Endothelial cell of umbilical vein (primary cell): ENCODE measurements around the gene ZDHHC11. TPM values are rescaled to one million over a fixed set of nuclear protein-coding genes. Genes with fewer than 3 reads are reported as not detected.

Source experiments
- BruUV-seq: library from RNA; stranded (reverse); fragments of 400-500 nt; replicated peaks from 2 replicates; lab custom pipeline; 2021; lab: Mats Ljungman, UMichigan
- CTCF ChIA-PET: fragments of 300-600, 350-600 bp; sonication (Branson Sonifier 250); formaldehyde crosslinking; loops from one replicate; lab custom pipeline; 2021; ENCODE audit warnings: antibody characterized with exemption, inconsistent platforms; lab: Charles Lee
- POLR2A ChIA-PET: fragments of 300-600, 350-600 bp; sonication (Branson Sonifier 250); formaldehyde crosslinking; loops from one replicate; lab custom pipeline; 2021; ENCODE audit warnings: antibody characterized with exemption, inconsistent platforms; lab: Charles Lee
- DNase-seq: peaks from one replicate; pipeline ENCODE4 v3.0.0-alpha.2; 2011; ENCODE audit warnings: low read depth, low spot score
- FAIRE-seq: peaks from 2 replicates; lab custom pipeline; 2011; peaks lifted over from hg19 to GRCh38; lab: Jason Lieb, UNC
- H2AFZ ChIP-seq: 2 replicates; pipeline ENCODE4 v1.6.0; 2012; ENCODE audit warnings: low read depth, low read length, control low read depth, inconsistent platforms
- H3K27ac ChIP-seq: 2 replicates; pipeline ENCODE4 v1.5.1; 2011; ENCODE audit warnings: low read depth, mild to moderate bottlenecking, control low read depth, low read length, moderate library complexity; ENCODE audit not compliant: insufficient read depth
- H3K27me3 ChIP-seq, 2 experiments: 2 replicates each; pipeline versions ENCODE4 v1.6.0 to v1.6.1; 2011; ENCODE audit warnings: low read length in 2 of 2, mixed read lengths in 1 of 2; ENCODE audit not compliant: control insufficient read depth in 2 of 2, insufficient read depth in 2 of 2
- H3K36me3 ChIP-seq, 2 experiments: 2 replicates in 1 of 2; 3 replicates in 1 of 2; pipeline ENCODE4 v1.5.1; 2011; ENCODE audit warnings: low read length in 2 of 2, mild to moderate bottlenecking in 1 of 2, moderate library complexity in 1 of 2; ENCODE audit not compliant: control insufficient read depth in 2 of 2, insufficient read depth in 2 of 2; ENCODE audit errors: extremely low read depth in 1 of 2
- H3K4me1 ChIP-seq: 3 replicates; pipeline ENCODE4 v1.5.1; 2011; ENCODE audit warnings: mild to moderate bottlenecking, low read length; ENCODE audit not compliant: control insufficient read depth, insufficient read depth; ENCODE audit errors: extremely low read depth
- H3K4me2 ChIP-seq: 2 replicates; pipeline ENCODE4 v1.6.1; 2011; ENCODE audit warnings: low read length, control low read depth, mixed read lengths; ENCODE audit not compliant: insufficient read depth
- H3K4me3 ChIP-seq, 3 experiments: fragments of 200-600 bp in 1 of 3; sonication (generic), shearing (Covaris generic) in 1 of 3; replicated peaks in 1 of 3; 2 replicates each; pipeline ENCODE4 v1.5.1; 2011 to 2016; ENCODE audit warnings: control low read depth in 3 of 3, low read length in 3 of 3, mild to moderate bottlenecking in 2 of 3, inconsistent platforms in 1 of 3, low read depth in 1 of 3, moderate library complexity in 1 of 3; ENCODE audit not compliant: insufficient read depth in 1 of 3
- H3K79me2 ChIP-seq: 2 replicates; pipeline ENCODE4 v1.6.0; 2012; ENCODE audit warnings: low read length, inconsistent platforms; ENCODE audit not compliant: control insufficient read depth, insufficient read depth
- H3K9ac ChIP-seq: replicated peaks from 2 replicates; pipeline ENCODE3; 2011; ENCODE audit warnings: low read length, control low read depth; ENCODE audit not compliant: insufficient read depth; ENCODE audit errors: extremely low read depth
- H3K9me1 ChIP-seq: replicated peaks from 3 replicates; pipeline ENCODE4 v1.6.0; 2011; ENCODE audit warnings: mild to moderate bottlenecking, low read length; ENCODE audit not compliant: control insufficient read depth, insufficient read depth; ENCODE audit errors: extremely low read depth
- H3K9me3 ChIP-seq: replicated peaks from 2 replicates; pipeline ENCODE4 v1.5.1; 2012; ENCODE audit warnings: low read length, inconsistent platforms; ENCODE audit not compliant: control insufficient read depth, insufficient read depth
- H4K20me1 ChIP-seq: replicated peaks from 2 replicates; pipeline ENCODE3; 2011; ENCODE audit warnings: mild to moderate bottlenecking, low read length; ENCODE audit not compliant: control insufficient read depth, insufficient read depth; ENCODE audit errors: extremely low read depth
- EZH2 ChIP-seq: IDR thresholded peaks from 2 replicates; pipeline ENCODE4 v1.6.1; 2012; ENCODE audit warnings: borderline replicate concordance, low read depth, mild to moderate bottlenecking, moderate library complexity, low read length, inconsistent platforms; ENCODE audit not compliant: severe bottlenecking
- FOS ChIP-seq: IDR thresholded peaks from 2 replicates; pipeline ENCODE4 v1.6.1; 2011; ENCODE audit warnings: mild to moderate bottlenecking, low read length, moderate library complexity, borderline replicate concordance; ENCODE audit not compliant: insufficient read depth
- GATA2 ChIP-seq: IDR thresholded peaks from 2 replicates; pipeline ENCODE4 v1.7.0; 2011; ENCODE audit warnings: low read depth, mild to moderate bottlenecking, moderate library complexity, mixed read lengths, low read length; ENCODE audit not compliant: insufficient read length, insufficient read depth
- JUN ChIP-seq: IDR thresholded peaks from 2 replicates; pipeline ENCODE4 v1.6.1; 2011; ENCODE audit warnings: borderline replicate concordance, low read depth; ENCODE audit not compliant: insufficient read length, insufficient read depth
- MYC ChIP-seq: IDR thresholded peaks from one replicate; pipeline ENCODE4 v1.6.1; 2011; ENCODE audit warnings: mild to moderate bottlenecking, low read depth, low read length
- POLR2A ChIP-seq: IDR thresholded peaks from 2 replicates; pipeline ENCODE4 v1.6.1; 2012; ENCODE audit warnings: low read depth, mild to moderate bottlenecking, control low read depth, low read length
- POLR2AphosphoS5 ChIP-seq: IDR thresholded peaks from 2 replicates; pipeline ENCODE4 v1.6.1; 2012; ENCODE audit warnings: low read depth, mild to moderate bottlenecking, control low read depth, low read length, moderate library complexity; ENCODE audit not compliant: insufficient read depth
- dilution Hi-C: fragments of 300-500 bp; cut with MboI; formaldehyde crosslinking; loops from one replicate; pipeline ENCODE4 v1.15.0; 2019; ENCODE audit warnings: low sequenced_read_pairs; ENCODE audit not compliant: extremely low pct_ligation_motif_present
- intact Hi-C: fragments of 100-400 bp; cut with micrococcal nuclease; formaldehyde crosslinking; loops from one replicate; pipeline ENCODE4 v1.10.0; 2022
- polyA plus RNA-seq, 4 experiments: library from polyadenylated mRNA; depleted of rRNA in 3 of 4; stranded (reverse) in 3 of 4; unstranded in 1 of 4; fragments of >200 nt; gene quantifications; 2 replicates each; pipeline versions ENCODE4 v1.2.1 to v1.2.3, GENCODE V29; 2011 to 2012; ENCODE audit warnings: missing spikeins in 1 of 4
- total RNA-seq: library from RNA; stranded (reverse); gene quantifications from 2 replicates; pipeline ENCODE4 v1.2.3, GENCODE V29; 2021
- TF ChIP-seq, protein P1 (sequence below), 2 donors: IDR thresholded peaks; 1 replicate in 1 of 2; 2 replicates in 1 of 2; pipeline ENCODE4 v1.5.1; 2011; ENCODE audit warnings: low read length in 2 of 2, mild to moderate bottlenecking in 2 of 2, moderate library complexity in 2 of 2, control low read depth in 1 of 2, inconsistent platforms in 1 of 2, low read depth in 1 of 2; ENCODE audit not compliant: insufficient read depth in 1 of 2; ENCODE audit errors: extremely low read depth in 1 of 2

ZDHHC11 gene
- total and polyA plus RNA-seq, 2 donors (not counting 3 experiments of a cell fraction or from before 2014, with no cell fraction given), result 0.35 to 4.4 TPM

DNA sequence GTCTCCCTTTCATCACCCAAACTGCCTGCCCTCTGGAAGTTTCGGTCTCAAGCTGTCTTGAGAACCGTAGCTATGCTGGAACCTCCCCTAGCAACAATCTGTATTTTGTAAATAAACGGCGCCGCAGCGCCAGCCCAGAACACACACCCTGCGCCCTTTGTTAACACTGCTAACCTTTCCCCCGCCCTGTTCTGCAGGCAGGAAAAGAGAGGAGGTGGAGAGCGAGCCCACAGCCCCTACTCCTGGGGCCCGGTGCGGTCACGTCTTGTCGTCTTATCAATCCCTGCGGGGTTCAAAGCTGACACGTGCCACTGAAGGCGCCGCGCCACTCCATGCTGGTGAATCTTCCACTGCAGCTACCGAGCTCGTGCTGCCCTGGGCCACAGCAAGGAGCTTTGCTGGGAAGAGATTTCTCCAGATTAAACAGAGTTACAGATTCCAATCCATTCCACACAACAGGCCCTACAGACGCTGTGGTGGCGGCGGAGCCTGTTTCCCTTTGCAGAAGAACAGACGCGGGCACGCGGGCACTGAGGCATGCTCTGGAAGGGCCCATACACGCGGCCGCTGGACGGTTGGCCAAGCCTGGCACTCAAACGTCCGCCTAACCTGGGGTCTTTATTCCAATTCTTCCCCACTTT, 91.6 kb downstream of the ZDHHC11 start:
- dilution Hi-C loops (no loop called here), intact Hi-C loops (no loop called here)
- ChIA-PET CTCF (no interaction called here), POLR2A (no interaction called here)
- no peaks in the 10 kb centered on the region for H3K4me1 ChIP-seq
- no peak for FAIRE-seq
- H3K4me3 ChIP-seq, result no peak overlapping the region
- H3K4me2 ChIP-seq, result no peak overlapping the region
- H3K27ac ChIP-seq, result no peak overlapping the region
- H2AFZ ChIP-seq, result no peak overlapping the region
- no peaks in the 10 kb centered on the region for H3K27me3 ChIP-seq
- H3K9ac ChIP-seq, result no peak overlapping the region
- TF ChIP-seq FOS (no peak), POLR2A (no peak), EZH2 (no peak)
- no peaks in the 10 kb centered on the region for H3K9me1 ChIP-seq
- no peaks in the 10 kb centered on the region for H3K79me2 ChIP-seq
- no peaks in the 10 kb centered on the region for H3K36me3 ChIP-seq
- DNase-seq, result no peak
- no peaks in the 10 kb centered on the region for H4K20me1 ChIP-seq
- no peaks in the 10 kb centered on the region for H3K9me3 ChIP-seq
- BruUV-seq, result no TSS peak

DNA sequence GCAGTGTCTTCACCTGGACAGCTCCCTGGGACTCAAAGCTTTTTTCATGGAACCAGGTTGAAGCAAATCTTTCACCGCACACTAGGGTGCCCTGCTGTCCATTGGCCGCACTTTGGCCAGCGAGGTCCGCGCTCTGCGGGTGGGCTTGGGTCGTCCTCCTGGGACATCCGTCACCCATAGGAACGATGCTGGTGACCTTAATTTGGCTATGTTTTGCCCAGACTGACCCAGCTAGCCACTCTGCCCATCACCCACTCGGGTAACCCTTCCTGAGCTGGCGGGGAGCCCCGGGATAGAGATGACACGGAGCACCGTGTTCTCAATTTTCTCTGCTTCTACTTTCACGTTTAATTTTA, 92.1 kb downstream of the ZDHHC11 start:
- no TSS peak for BruUV-seq
- no peak overlapping the region for H3K4me3 ChIP-seq
- FAIRE-seq (no peak), DNase-seq (no peak)
- no peaks in the 10 kb centered on the region for H3K79me2 ChIP-seq
- no peaks in the 10 kb centered on the region for H3K9me1 ChIP-seq
- no peaks in the 10 kb centered on the region for H4K20me1 ChIP-seq
- no peak overlapping the region for H3K9ac ChIP-seq
- dilution Hi-C loops (no loop called here), intact Hi-C loops (no loop called here)
- H3K36me3 ChIP-seq, result no peaks in the 10 kb centered on the region
- H3K9me3 ChIP-seq, result no peaks in the 10 kb centered on the region
- H3K27me3 ChIP-seq, result no peaks in the 10 kb centered on the region
- H3K4me2 ChIP-seq, result no peak overlapping the region
- ChIA-PET CTCF (no interaction called here), POLR2A (no interaction called here)
- no peak overlapping the region for H3K27ac ChIP-seq
- H2AFZ ChIP-seq, result no peak overlapping the region
- TF ChIP-seq MYC (no peak), POLR2A (no peak), JUN (no peak), POLR2AphosphoS5 (no peak), FOS (no peak), GATA2 (no peak)
- TF ChIP-seq, protein P1, sequence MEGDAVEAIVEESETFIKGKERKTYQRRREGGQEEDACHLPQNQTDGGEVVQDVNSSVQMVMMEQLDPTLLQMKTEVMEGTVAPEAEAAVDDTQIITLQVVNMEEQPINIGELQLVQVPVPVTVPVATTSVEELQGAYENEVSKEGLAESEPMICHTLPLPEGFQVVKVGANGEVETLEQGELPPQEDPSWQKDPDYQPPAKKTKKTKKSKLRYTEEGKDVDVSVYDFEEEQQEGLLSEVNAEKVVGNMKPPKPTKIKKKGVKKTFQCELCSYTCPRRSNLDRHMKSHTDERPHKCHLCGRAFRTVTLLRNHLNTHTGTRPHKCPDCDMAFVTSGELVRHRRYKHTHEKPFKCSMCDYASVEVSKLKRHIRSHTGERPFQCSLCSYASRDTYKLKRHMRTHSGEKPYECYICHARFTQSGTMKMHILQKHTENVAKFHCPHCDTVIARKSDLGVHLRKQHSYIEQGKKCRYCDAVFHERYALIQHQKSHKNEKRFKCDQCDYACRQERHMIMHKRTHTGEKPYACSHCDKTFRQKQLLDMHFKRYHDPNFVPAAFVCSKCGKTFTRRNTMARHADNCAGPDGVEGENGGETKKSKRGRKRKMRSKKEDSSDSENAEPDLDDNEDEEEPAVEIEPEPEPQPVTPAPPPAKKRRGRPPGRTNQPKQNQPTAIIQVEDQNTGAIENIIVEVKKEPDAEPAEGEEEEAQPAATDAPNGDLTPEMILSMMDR (IDR thresholded peaks at IDR 0.05; ENCODE audit: extremely low read depth in 1 of 2, insufficient read depth in 1 of 2, low read depth in 1 of 2, low read length in 2 of 2), result no peak
- H3K4me1 ChIP-seq, result no peaks in the 10 kb centered on the region
